ENCODE results near the gene LDLRAD3.
A peak's percentile ranks its signal among the peaks of the same experiment; 100 is the strongest.
"Not testable (repeated sequence)": the region's sequence is repeated elsewhere in the genome, so short reads cannot be mapped to it uniquely, and the experiment has no call there.

LDLRAD3 gene

GRCh38 chr11:35998634-35999033 lies 54.8 kb downstream of the LDLRAD3 start:
- peak; percentile 14 for DNase-seq

GRCh38 chr11:36000616-36001190 lies 56.8 kb downstream of the LDLRAD3 start:
- DNase-seq, result peak; percentile 98

GRCh38 chr11:36002196-36002595 lies 58.3 kb downstream of the LDLRAD3 start:
- peak; percentile 8 for DNase-seq

GRCh38 chr11:36002796-36003195 lies 58.9 kb downstream of the LDLRAD3 start:
- DNase-seq, result no peak

GRCh38 chr11:36006556-36006955 lies 62.7 kb downstream of the LDLRAD3 start:
- no peak for DNase-seq

- no peak for DNase-seq
These were observed 63.3 kb downstream of the LDLRAD3 start for GRCh38 chr11:36007127-36007655.

- no peak for DNase-seq
These were observed 64.7 kb downstream of the LDLRAD3 start for GRCh38 chr11:36008584-36008983.

GRCh38 chr11:36009473-36009872 lies 65.6 kb downstream of the LDLRAD3 start:
- DNase-seq, result no peak

GRCh38 chr11:36010010-36010740 lies 66.3 kb downstream of the LDLRAD3 start:
- no peak for DNase-seq

- DNase-seq, result no peak
These were observed 67.7 kb downstream of the LDLRAD3 start for GRCh38 chr11:36011574-36011973.

- no peak for DNase-seq
These were observed 68.6 kb downstream of the LDLRAD3 start for GRCh38 chr11:36012455-36012854.

- DNase-seq, result no peak
These were observed 69.1 kb downstream of the LDLRAD3 start for GRCh38 chr11:36012979-36013378.

GRCh38 chr11:36013446-36013845 lies 69.6 kb downstream of the LDLRAD3 start:
- DNase-seq, result not testable (repeated sequence)

- DNase-seq, result no peak
These were observed 70.4 kb downstream of the LDLRAD3 start for GRCh38 chr11:36013950-36014897.

- DNase-seq, result no peak
These were observed 71.2 kb downstream of the LDLRAD3 start for GRCh38 chr11:36014898-36015665.

- no peak for DNase-seq
These were observed 71.9 kb downstream of the LDLRAD3 start for GRCh38 chr11:36015799-36016198.

GRCh38 chr11:36016263-36016662 lies 72.4 kb downstream of the LDLRAD3 start:
- no peak for DNase-seq

GRCh38 chr11:36016709-36017108 lies 72.8 kb downstream of the LDLRAD3 start:
- no peak for DNase-seq

- DNase-seq, result peak; percentile 54
These were observed 75.2 kb downstream of the LDLRAD3 start for GRCh38 chr11:36019005-36019596.

- DNase-seq, result no peak
These were observed 75.9 kb downstream of the LDLRAD3 start for GRCh38 chr11:36019722-36020121.

GRCh38 chr11:36022882-36023281 lies 79.0 kb downstream of the LDLRAD3 start:
- DNase-seq, result peak; percentile 91

- no peak for DNase-seq
These were observed 80.1 kb downstream of the LDLRAD3 start for GRCh38 chr11:36023922-36024321.
